Thymus (tissue), 11 donors: ENCODE data around the gene CAMK2G. TPM values are rescaled to one million over a fixed set of nuclear protein-coding genes. Genes with fewer than 3 reads are reported as not detected.
"Not testable (repeated sequence)": the region's sequence is repeated elsewhere in the genome, so short reads cannot be mapped to it uniquely, and the experiment has no call there.

Experiments used
- DNase-seq, 9 donors: peaks; one replicate each; pipeline ENCODE4 v3.0.0-alpha.2; 2013; ENCODE audit warnings: low spot score in 9 of 9, low read depth in 6 of 9, missing footprints in 1 of 9
- H3K27ac ChIP-seq, 2 donors: one replicate each; pipeline ENCODE4 v1.5.1; 2013; ENCODE audit warnings: control low read depth in 1 of 2, low read depth in 1 of 2, low read length in 1 of 2, mild to moderate bottlenecking in 1 of 2, moderate library complexity in 1 of 2
- H3K27me3 ChIP-seq, 2 donors: one replicate each; pipeline ENCODE4 v1.5.1; 2013; ENCODE audit warnings: low read length in 1 of 2; ENCODE audit not compliant: control insufficient read depth in 2 of 2, insufficient read depth in 1 of 2
- H3K36me3 ChIP-seq, 2 donors: one replicate each; pipeline ENCODE4 v1.5.1; 2013; ENCODE audit warnings: low read length in 1 of 2, mild to moderate bottlenecking in 1 of 2, moderate library complexity in 1 of 2; ENCODE audit not compliant: control insufficient read depth in 2 of 2, insufficient read depth in 2 of 2
- H3K4me1 ChIP-seq, 2 donors: one replicate each; pipeline ENCODE4 v1.5.1; 2013; ENCODE audit warnings: low read length in 2 of 2; ENCODE audit not compliant: control insufficient read depth in 2 of 2, insufficient read depth in 2 of 2
- H3K4me3 ChIP-seq, 2 donors: one replicate each; pipeline ENCODE4 v1.5.1; 2013; ENCODE audit warnings: low read length in 2 of 2, control low read depth in 1 of 2, mild to moderate bottlenecking in 1 of 2
- H3K9me3 ChIP-seq, 2 donors: one replicate each; pipeline ENCODE4 v1.5.1; 2013; ENCODE audit warnings: low read length in 1 of 2, mild to moderate bottlenecking in 1 of 2; ENCODE audit not compliant: control insufficient read depth in 2 of 2, insufficient read depth in 1 of 2
- WGBS: extraction: QIAGEN DNeasy Blood & Tissue Kit; methylation state at CpG from one replicate; pipeline ENCODE4 v1.1.7; 2013; 5-methylcytosine and 5-hydroxymethylcytosine counted together
- polyA plus RNA-seq: library from polyadenylated mRNA; stranded (reverse); fragments of 200-250 nt; gene quantifications from one replicate; pipeline ENCODE4 v1.2.3, GENCODE V29; 2013
- total RNA-seq: library from RNA; stranded (reverse); fragments of 120-200 nt; gene quantifications from one replicate; pipeline ENCODE4 v1.2.4, GENCODE V29; 2013
- donor health status: healthy.

Gene CAMK2G
- total and polyA plus RNA-seq, 2 donors, result 10.5 to 17.2 TPM

DNA sequence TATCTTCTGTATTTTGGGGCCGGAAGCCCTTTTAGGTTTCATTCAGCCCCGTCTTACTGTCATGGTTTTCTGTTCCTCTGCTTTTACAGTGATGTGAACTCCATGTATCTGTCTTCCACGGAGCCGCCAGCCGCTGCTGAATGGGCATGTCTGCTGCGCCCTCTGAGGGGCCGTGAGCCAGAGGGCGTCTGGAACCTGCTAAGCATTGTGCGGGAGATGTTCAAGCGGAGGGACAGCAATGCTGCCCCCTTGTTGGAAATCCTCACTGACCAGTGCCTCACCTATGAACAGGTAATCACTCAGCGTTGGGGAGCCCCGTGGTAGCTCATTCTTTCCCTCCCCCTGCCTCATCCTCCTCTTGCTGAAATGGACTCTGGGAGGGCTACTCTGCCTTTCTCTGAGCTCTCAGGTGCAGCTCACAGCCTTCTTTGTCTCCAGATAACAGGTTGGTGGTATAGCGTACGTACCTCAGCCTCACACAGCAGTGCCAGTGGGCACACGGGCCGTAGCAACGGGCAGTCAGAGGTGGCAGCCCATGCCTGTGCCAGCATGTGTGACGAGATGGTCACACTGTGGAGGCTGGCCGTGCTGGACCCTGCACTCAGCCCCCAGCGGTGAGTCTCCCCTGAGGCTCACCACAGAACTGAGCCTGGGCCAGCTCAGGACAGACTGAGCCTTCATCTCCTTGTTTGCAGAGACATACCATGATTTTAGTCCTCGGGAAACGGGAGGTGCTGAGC, 83.3 kb downstream of the CAMK2G start:
- Histone ChIP-seq H3K4me1 (peaks cover 7 to 11% of the 10 kb centered on the region in 2 donors), H3K36me3 (peaks cover 62 to 70% of the 10 kb centered on the region in 2 donors), H3K27ac (no peak overlapping the region), H3K4me3 (no peak overlapping the region), H3K27me3 (no peaks in the 10 kb centered on the region), H3K9me3 (no peaks in the 10 kb centered on the region)
- no peak for DNase-seq
- 98% methylated on average over 22 of the region's 22 CpGs for WGBS

DNA sequence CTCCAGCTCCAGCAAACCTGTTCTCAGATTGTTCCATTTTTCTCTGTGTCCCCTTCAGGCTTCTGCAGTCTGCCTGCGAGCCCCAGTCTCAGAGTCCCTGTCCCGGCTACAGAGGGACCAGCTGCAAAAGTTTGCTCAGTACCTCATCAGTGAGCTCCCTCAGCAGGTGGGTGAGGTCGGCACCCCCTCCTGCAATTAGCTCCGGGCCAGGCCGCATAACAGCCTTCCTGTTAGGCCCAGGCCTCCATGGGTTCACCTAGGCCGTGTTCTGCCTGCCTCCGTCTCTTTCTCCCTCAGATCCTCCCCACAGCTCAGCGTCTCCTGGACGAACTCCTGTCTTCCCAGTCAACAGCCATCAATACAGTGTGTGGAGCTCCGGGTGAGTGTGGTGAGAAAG, 84.7 kb downstream of the CAMK2G start:
- Histone ChIP-seq H3K4me1 (peaks cover 7 to 15% of the 10 kb centered on the region in 2 donors), H3K27me3 (no peaks in the 10 kb centered on the region), H3K9me3 (no peaks in the 10 kb centered on the region), H3K36me3 (peaks cover 57 to 60% of the 10 kb centered on the region in 2 donors), H3K4me3 (no peak overlapping the region), H3K27ac (no peak overlapping the region)
- 97% methylated on average over 10 of the region's 10 CpGs for WGBS
- no peak for DNase-seq

DNA sequence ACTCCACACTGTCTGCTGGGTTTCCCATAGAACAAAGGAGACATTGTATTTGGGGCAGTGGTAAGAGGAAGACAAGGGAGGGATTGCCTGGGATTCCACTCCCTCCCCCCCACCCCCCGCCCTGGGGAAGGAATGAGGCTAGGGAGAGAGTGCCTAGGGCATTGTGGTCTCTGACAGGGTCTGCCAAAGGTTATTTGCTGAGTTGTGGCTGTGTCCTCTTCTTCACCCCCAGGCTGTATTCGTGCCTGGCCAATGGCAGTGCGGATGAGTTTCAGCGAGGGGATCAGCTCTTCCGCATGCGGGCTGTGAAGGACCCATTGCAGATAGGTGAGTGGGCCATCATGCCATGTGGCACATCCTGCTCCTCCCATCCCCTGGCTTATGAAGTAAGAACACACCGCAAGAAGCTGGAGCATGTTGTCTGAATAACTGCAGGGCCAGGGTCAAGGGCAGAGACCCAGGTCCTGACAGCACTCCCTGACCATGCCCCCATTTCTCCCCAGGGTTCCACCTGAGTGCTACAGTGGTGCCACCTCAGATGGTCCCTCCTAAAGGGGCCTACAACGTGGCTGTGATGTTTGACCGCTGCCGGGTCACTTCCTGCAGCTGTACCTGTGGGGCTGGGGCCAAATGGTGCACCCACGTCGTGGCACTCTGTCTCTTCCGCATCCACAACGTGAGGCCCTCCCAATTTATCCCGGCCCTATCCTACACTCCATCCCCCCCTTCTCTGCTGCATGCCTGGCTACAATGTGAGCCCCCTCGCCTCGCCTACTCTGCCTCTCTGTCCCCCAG, 85.3 kb downstream of the CAMK2G start:
- DNase-seq, result no peak
- 96% methylated on average over 17 of the region's 17 CpGs for WGBS
- H3K4me1 ChIP-seq, result peaks cover 7 to 15% of the 10 kb centered on the region in 2 donors
- no peak overlapping the region for H3K4me3 ChIP-seq
- no peak overlapping the region for H3K27ac ChIP-seq
- peaks cover 51 to 54% of the 10 kb centered on the region in 2 donors for H3K36me3 ChIP-seq
- no peaks in the 10 kb centered on the region for H3K9me3 ChIP-seq
- no peaks in the 10 kb centered on the region for H3K27me3 ChIP-seq

DNA sequence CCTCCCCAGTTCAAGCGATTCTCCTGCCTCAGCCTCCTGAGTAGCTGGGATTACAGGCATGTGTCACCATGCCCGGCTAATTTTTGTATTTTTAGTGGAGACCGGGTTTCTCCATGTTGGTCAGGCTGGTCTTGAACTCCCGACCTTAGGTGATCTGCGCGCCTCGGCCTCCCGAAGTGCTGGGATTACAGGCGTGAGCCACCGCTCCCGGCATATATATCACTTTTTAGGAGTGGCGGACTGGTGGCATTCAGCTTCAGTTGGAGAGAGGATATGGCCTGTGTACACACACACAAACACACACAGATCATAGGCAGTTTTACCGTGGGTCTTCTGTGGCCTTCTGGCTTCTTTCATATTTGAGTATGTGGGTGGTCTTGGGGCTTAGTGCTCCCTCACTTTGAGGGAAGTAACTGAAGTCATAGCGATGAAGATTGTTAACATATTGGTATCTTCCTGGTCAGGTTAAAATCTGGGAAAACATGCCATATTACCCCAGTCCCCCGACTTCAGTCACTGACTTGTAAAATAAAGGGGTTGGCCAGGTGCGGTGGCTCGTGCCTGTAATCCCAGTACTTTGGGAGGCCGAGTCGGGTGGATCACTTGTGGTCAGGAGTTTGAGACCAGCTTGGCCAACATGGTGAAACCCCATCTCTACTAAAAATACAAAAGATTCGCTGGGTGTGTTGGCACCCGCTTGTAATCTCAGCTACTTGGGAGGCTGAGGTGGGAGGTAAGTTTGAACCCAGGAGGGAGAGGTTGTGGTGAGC, 87.1 kb downstream of the CAMK2G start:
- H3K27me3 ChIP-seq, H3K4me3 ChIP-seq, H3K27ac ChIP-seq, DNase-seq, H3K9me3 ChIP-seq: not testable (repeated sequence)
- peaks cover 12 to 21% of the 10 kb centered on the region in 2 donors for H3K4me1 ChIP-seq
- H3K36me3 ChIP-seq, result peaks cover 32 to 35% of the 10 kb centered on the region in 2 donors
- 94% methylated on average over 21 of the region's 21 CpGs for WGBS

GRCh38 chr10:73786512-73786885, 87.9 kb downstream of the CAMK2G start:
- Histone ChIP-seq H3K4me3 (peak overlapping the region; percentile 72 to 90), H3K36me3 (peaks cover 26 to 28% of the 10 kb centered on the region in 2 donors), H3K27me3 (no peaks in the 10 kb centered on the region), H3K9me3 (no peaks in the 10 kb centered on the region), H3K4me1 (peaks cover 12 to 21% of the 10 kb centered on the region in 2 donors), H3K27ac (peak overlapping the region; percentile 28 to 85)
- DNase-seq, result no peak
- WGBS, result 4% methylated on average over 2 of the region's 2 CpGs

DNA sequence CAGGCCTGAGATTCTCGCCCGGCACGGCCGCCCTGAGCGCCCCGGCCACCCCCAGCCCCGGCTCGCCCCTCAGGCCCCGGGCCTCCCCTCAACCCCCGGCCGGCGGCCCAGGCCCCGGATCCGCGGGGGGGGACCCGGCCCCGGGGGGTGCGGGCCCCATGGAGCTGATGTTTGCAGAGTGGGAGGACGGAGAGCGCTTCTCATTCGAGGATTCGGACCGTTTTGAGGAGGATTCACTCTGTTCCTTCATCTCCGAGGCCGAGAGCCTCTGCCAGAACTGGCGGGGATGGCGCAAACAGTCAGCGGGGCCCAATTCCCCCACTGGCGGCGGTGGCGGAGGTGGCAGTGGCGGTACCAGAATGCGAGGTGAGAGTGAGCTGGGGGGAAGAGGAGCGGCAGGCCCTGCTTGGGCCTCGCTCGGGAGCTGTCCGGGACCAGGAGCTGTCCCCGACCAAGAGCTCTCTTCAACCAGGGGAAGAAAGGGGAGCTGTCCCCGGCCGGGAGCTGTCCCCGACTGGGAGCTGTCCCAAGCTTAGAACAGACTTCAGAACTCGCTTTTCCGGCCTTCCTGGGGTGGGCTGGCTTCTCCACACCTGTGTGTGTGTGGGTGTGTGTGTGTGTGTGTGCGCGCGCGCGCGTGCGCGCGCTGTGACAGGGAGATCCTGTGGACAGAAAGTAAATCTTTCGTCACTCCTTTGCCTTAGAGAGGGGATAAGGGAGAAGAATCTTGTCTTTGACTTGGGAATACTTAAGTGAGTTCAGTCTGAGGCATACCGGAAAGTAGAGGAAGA, 88.4 kb downstream of the CAMK2G start:
- peak in 5 of 9 donors; percentile 25 to 71 (median 54) for DNase-seq

DNA sequence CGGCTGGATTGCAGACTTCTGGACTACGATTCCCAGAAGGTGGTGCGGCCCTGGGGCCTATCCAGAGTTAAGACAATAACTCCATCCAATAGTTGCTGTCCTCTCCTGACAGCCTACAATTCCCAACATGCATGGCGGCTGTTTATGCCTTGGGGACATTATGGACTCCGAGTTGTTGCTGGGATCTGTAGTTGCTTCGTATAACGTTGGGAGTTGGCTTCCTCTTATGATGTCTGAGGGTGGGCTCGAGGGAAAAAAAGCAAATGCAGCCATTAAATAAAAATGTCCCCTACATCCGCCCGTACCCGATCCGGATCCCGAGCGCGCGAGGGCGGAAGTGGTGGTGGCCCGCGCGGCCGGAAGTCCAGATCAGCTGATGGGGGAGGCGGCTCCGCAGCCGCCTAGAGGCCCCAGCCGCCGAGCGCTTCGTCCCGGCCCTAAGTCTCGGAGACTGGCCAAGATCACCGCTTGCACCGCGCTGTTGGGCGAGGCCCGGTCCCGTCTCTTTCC, 89.1 kb downstream of the CAMK2G start, which contains the start of gene ZSWIM8:
Gene ZSWIM8 (plus strand): TSS at position 396 of the 510 bp plus-strand sequence. CDS start 273 bp downstream, outside the sequence.
- H3K4me1 ChIP-seq, result peaks cover 19 to 28% of the 10 kb centered on the region in 2 donors
- WGBS, result under 1% methylated on average over 36 of the region's 36 CpGs
- DNase-seq, result peak; percentile 80 to 97 (median 90)
- peaks cover 18% of the 10 kb centered on the region in 2 donors for H3K36me3 ChIP-seq
- peak within 1 kb of the TSS; percentile 72 to 90 for H3K4me3 ChIP-seq
- peak within 1 kb of the TSS; percentile 83 to 85 for H3K27ac ChIP-seq
- H3K9me3 ChIP-seq, result no peaks in the 10 kb centered on the region
- H3K27me3 ChIP-seq, result no peaks in the 10 kb centered on the region

More for the DNA sequence above, 88.4 kb downstream of the CAMK2G start:
- H3K27me3 ChIP-seq, result no peaks in the 10 kb centered on the region
- WGBS, result under 1% methylated on average over 54 of the region's 54 CpGs
- H3K9me3 ChIP-seq, result no peaks in the 10 kb centered on the region
- peak overlapping the region; percentile 83 to 85 for H3K27ac ChIP-seq
- H3K36me3 ChIP-seq, result peaks cover 20 to 22% of the 10 kb centered on the region in 2 donors
- peaks cover 15 to 25% of the 10 kb centered on the region in 2 donors for H3K4me1 ChIP-seq
- H3K4me3 ChIP-seq, result peak overlapping the region; percentile 72 to 90

GRCh38 chr10:73782749-73783085, 91.6 kb downstream of the CAMK2G start:
- Histone ChIP-seq H3K27me3 (no peaks in the 10 kb centered on the region), H3K9me3 (no peaks in the 10 kb centered on the region), H3K4me3 (peak overlapping the region; percentile 79 to 83), H3K36me3 (peaks cover 4 to 20% of the 10 kb centered on the region in 2 donors), H3K27ac (no peak overlapping the region), H3K4me1 (peaks cover 19 to 28% of the 10 kb centered on the region in 2 donors)
- 62% methylated on average over 2 of the region's 2 CpGs for WGBS
- DNase-seq, result no peak
